ENCODE results near the gene SHKBP1. TPM values are rescaled to one million over a fixed set of nuclear protein-coding genes. Genes with fewer than 3 reads are reported as not detected.
A peak's percentile ranks its signal among the peaks of the same experiment; 100 is the strongest.

Gene SHKBP1, protein sequence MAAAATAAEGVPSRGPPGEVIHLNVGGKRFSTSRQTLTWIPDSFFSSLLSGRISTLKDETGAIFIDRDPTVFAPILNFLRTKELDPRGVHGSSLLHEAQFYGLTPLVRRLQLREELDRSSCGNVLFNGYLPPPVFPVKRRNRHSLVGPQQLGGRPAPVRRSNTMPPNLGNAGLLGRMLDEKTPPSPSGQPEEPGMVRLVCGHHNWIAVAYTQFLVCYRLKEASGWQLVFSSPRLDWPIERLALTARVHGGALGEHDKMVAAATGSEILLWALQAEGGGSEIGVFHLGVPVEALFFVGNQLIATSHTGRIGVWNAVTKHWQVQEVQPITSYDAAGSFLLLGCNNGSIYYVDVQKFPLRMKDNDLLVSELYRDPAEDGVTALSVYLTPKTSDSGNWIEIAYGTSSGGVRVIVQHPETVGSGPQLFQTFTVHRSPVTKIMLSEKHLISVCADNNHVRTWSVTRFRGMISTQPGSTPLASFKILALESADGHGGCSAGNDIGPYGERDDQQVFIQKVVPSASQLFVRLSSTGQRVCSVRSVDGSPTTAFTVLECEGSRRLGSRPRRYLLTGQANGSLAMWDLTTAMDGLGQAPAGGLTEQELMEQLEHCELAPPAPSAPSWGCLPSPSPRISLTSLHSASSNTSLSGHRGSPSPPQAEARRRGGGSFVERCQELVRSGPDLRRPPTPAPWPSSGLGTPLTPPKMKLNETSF
- polyA plus RNA-seq (2012; ENCODE audit: insufficient read depth, insufficient read length, low read depth): 58.0 TPM

DNA sequence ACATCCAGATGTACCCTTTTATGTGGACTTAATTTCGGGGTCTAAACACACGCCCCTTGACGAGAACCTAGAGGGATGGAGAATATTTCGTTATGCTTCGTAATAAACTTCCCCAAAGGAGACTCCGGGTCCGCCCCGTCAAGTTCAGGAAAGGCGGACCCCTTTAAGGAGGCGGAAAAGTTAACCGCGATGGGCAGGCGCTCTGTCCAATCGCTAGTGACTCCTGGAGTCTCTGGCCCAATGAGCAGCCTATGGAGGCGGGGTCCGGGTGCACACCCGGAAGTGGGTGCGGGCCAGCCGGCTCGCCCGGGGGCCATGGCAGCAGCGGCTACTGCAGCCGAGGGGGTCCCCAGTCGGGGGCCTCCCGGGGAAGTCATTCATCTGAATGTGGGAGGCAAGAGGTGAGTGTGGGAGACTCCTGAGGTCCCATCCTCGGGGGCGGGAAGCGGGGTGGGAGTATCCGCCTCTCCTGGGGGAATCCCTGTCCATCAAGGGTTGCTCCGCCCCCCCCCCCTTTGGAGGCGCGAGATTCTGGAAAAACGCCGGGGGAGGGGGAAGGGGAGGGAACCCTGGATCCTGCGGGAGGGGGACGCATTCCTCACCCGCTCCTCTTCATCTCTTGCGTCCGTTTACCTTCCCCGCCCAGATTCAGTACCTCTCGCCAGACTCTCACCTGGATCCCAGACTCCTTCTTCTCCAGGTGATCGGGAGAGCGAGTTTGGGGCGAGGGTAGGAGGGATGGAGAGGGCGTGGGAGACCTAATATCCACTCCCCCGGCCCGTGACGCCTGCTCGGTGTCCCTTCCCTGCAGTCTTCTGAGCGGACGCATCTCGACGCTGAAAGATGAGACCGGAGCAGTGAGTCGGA is at the start of gene SHKBP1:
Gene SHKBP1, plus strand, starts transcription at position 289 of the 867 bp plus-strand sequence. Its CDS starts 27 bp downstream, at position 316.
- Histone ChIP-seq H3K4me1 (no peaks in the 10 kb centered on the region; the same call in 1 of the 2 replicates), H3K36me3 (no peaks in the 10 kb centered on the region; the same call in 1 of the 2 replicates)
- TF ChIP-seq, protein P1, sequence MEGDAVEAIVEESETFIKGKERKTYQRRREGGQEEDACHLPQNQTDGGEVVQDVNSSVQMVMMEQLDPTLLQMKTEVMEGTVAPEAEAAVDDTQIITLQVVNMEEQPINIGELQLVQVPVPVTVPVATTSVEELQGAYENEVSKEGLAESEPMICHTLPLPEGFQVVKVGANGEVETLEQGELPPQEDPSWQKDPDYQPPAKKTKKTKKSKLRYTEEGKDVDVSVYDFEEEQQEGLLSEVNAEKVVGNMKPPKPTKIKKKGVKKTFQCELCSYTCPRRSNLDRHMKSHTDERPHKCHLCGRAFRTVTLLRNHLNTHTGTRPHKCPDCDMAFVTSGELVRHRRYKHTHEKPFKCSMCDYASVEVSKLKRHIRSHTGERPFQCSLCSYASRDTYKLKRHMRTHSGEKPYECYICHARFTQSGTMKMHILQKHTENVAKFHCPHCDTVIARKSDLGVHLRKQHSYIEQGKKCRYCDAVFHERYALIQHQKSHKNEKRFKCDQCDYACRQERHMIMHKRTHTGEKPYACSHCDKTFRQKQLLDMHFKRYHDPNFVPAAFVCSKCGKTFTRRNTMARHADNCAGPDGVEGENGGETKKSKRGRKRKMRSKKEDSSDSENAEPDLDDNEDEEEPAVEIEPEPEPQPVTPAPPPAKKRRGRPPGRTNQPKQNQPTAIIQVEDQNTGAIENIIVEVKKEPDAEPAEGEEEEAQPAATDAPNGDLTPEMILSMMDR (IDR thresholded peaks at IDR 0.05; ENCODE audit: low read depth, low read length): no peak

DNA sequence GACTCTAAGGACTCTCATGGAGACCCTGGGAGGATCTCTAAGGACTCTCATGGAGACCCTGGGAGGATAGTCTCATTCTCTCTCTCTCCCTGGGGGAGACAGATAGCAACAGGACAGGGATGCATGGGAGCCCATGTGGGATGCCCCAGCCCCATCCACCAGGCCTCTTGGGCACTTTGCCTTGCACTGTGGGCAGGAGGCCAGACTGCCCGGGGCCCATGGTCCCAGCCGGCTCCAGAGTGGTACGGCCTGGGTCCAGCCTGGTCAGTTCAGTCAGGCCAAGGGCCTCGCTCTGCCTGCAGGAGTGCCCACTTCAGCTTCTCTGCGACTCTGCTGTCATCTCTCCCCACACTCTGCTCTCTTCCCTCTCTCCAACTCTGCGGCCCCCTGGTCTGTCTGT is 48.6 kb upstream of the SHKBP1 start:
- H3K4me3 ChIP-seq (ENCODE audit: low read depth, low read length): no peak overlapping the region
- no peaks in the 10 kb centered on the region for H3K27me3 ChIP-seq
- H3K9me3 ChIP-seq: no peaks in the 10 kb centered on the region
- no peaks in the 10 kb centered on the region for H3K36me3 ChIP-seq
- DNase-seq: no peak
- TF ChIP-seq, protein P1 (IDR thresholded peaks at IDR 0.05; ENCODE audit: low read depth, low read length): no peak
- H3K4me1 ChIP-seq: peaks cover 11% of the 10 kb centered on the region

More for the DNA sequence above, at the start of gene SHKBP1:
- peak; percentile 95 for DNase-seq
- Histone ChIP-seq H3K9me3 (no peaks in the 10 kb centered on the region; the same call in 1 of the 2 replicates), H3K4me3 (ENCODE audit: low read depth, low read length) (peak within 1 kb of the TSS; percentile 61), H3K27me3 (no peaks in the 10 kb centered on the region)

DNA sequence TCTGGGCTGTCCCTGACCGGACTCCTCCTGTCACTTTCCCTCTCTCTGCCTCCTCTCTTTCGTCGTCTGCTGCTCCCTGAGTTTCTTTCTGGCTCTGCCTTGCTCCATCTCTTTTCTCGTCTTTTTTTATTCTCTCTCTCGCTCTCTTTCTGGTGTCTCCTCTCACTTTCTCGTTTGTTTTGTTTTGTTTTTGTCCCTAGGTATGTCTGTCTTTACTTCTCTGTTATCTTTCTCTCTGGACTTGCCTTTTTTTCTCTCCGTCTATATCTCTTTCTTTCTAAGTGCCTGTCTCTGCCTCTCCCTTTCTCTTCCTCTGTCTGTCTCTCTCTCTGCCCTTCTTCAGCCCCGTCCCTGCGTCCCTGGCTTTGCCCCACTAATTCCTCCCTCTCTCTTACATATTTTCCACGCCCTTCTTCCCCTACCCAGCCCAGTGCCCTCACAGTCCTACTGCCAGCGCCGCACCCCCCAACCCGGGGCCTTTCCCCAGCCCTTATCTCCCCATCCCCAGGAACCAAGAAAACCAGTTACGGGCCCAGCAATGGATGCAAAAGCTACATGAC is 48.1 kb upstream of the SHKBP1 start:
- TF ChIP-seq, protein P1 (IDR thresholded peaks at IDR 0.05; ENCODE audit: low read depth, low read length): no peak
- peak overlapping the region; percentile 44 for H3K4me3 ChIP-seq (ENCODE audit: low read depth, low read length)
- H3K27me3 ChIP-seq: no peaks in the 10 kb centered on the region

DNA sequence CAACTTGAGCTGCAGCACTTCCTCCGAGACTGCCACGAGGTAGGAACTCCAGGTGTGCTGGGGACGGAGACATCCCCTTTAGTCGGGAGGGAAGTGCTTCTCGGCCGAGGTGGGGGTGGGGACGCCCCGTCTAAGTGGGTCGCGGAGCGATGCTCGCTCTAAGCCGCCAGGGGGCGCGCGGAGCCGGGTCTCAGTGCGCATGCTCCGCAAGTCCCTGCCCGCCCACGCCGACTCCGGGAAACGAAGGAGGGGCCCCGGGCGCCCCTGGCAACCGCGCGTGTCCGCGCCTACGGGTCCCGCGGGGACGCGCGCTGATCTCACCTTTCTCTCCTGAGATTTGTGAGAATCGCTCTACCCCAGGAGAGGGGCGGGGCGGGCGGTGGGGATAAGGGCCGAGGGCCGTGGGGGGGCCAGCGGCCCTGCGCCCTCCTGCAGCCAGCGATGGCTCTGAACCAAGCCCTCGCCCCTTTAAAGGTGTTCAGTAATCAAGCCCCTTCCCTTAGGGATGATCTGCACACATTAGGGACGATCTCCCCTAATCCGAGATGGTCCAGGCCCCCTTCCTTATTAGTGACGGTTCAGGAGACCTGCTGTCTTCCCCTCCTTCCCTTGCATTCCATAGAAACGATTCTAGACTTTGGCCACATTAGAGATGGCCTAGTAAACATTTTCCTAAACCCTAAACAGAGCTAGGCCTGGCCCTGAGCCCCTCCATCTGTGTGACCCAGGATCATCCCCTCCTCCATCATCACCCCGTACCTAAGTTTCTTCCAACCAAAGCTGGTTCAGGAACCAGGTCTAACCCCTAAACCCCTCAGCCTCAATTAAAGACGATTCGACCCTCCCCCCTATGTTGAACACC is 47.3 kb upstream of the SHKBP1 start:
- Histone ChIP-seq H3K27me3 (no peaks in the 10 kb centered on the region), H3K9me3 (0 out of 2 replicates have a peak, but pooled peaks cover 2% of the 10 kb centered on the region), H3K36me3 (peaks cover 10% of the 10 kb centered on the region), H3K4me3 (ENCODE audit: low read depth, low read length) (peak overlapping the region; percentile 44), H3K4me1 (peaks cover 11% of the 10 kb centered on the region)
- DNase-seq: peak; percentile 90
- TF ChIP-seq, protein P1 (IDR thresholded peaks at IDR 0.05; ENCODE audit: low read depth, low read length): peak; percentile 86

More for the DNA sequence above, 48.1 kb upstream of the SHKBP1 start:
- DNase-seq: no peak
- Histone ChIP-seq H3K9me3 (no peaks in the 10 kb centered on the region), H3K4me1 (peaks cover 11% of the 10 kb centered on the region), H3K36me3 (peaks cover 3% of the 10 kb centered on the region; the same call in 1 of the 2 replicates)

All from BE2C (cell line).